ENCODE results near the gene ITFG1. TPM values are rescaled to one million over a fixed set of nuclear protein-coding genes. Genes with fewer than 3 reads are reported as not detected.

Gene ITFG1
- total and polyA plus RNA-seq, 2 donors from 2014 or later, result 63.7 to 69.7 TPM

DNA sequence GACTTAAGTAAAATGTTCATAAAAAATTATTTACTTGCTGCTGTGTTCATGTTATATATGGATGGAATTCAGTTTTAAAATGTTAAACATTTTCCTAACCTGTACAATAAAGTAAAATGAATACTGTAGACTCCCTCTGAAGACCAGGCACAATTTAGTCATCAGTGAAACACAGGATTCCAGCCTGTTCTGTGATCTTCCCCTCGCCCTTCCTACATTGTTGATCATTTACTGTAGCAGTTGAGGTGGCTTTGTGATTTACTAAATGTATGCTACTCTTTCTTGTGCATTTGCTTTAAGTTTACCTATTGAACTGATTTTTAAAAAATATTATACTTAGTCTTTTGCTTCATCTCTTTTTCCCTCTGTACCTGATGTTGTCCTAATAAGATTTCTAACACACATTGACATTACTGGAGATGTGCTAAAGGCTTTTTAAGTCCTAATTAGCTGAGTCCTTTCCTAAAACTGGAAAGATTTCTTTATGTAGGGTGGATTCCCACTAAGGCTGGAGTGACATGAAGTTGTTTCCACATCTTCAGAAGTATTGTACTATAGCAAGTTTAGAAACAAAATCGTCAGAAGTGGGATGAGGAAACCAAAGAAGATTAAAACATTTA is 38.3 kb upstream of the ITFG1 start:
- Histone ChIP-seq H3K27ac (ENCODE audit: low read depth in 2 of 2, low read length in 2 of 2) (no peak overlapping the region), H3K27me3 (ENCODE audit: control insufficient read depth, insufficient read depth, low read length) (no peaks in the 10 kb centered on the region), H3K9me3 (ENCODE audit: control insufficient read depth in 2 of 3, insufficient read depth in 1 of 3, low read length in 3 of 3) (no peaks in the 10 kb centered on the region), H3K36me3 (ENCODE audit: control insufficient read depth in 2 of 3, insufficient read depth in 3 of 3, low read length in 3 of 3) (peaks cover 0 to 19% (median 12%) of the 10 kb centered on the region in 3 donors), H3K4me1 (ENCODE audit: control insufficient read depth in 2 of 3, insufficient read depth in 2 of 3, low read depth in 1 of 3, low read length in 3 of 3) (no peaks in the 10 kb centered on the region), H3K9ac (ENCODE audit: low read length in 3 of 3) (no peak overlapping the region), H3K4me3 (ENCODE audit: low read length in 3 of 3) (no peak overlapping the region)
- DNase-seq (no peak), FAIRE-seq (no peak)
- TF ChIP-seq, protein P1, sequence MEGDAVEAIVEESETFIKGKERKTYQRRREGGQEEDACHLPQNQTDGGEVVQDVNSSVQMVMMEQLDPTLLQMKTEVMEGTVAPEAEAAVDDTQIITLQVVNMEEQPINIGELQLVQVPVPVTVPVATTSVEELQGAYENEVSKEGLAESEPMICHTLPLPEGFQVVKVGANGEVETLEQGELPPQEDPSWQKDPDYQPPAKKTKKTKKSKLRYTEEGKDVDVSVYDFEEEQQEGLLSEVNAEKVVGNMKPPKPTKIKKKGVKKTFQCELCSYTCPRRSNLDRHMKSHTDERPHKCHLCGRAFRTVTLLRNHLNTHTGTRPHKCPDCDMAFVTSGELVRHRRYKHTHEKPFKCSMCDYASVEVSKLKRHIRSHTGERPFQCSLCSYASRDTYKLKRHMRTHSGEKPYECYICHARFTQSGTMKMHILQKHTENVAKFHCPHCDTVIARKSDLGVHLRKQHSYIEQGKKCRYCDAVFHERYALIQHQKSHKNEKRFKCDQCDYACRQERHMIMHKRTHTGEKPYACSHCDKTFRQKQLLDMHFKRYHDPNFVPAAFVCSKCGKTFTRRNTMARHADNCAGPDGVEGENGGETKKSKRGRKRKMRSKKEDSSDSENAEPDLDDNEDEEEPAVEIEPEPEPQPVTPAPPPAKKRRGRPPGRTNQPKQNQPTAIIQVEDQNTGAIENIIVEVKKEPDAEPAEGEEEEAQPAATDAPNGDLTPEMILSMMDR (IDR thresholded peaks at IDR 0.05; ENCODE audit: borderline replicate concordance, extremely low read depth, insufficient read depth), result no peak
- intact Hi-C loops (cut with DNase I), result no loop called here

DNA sequence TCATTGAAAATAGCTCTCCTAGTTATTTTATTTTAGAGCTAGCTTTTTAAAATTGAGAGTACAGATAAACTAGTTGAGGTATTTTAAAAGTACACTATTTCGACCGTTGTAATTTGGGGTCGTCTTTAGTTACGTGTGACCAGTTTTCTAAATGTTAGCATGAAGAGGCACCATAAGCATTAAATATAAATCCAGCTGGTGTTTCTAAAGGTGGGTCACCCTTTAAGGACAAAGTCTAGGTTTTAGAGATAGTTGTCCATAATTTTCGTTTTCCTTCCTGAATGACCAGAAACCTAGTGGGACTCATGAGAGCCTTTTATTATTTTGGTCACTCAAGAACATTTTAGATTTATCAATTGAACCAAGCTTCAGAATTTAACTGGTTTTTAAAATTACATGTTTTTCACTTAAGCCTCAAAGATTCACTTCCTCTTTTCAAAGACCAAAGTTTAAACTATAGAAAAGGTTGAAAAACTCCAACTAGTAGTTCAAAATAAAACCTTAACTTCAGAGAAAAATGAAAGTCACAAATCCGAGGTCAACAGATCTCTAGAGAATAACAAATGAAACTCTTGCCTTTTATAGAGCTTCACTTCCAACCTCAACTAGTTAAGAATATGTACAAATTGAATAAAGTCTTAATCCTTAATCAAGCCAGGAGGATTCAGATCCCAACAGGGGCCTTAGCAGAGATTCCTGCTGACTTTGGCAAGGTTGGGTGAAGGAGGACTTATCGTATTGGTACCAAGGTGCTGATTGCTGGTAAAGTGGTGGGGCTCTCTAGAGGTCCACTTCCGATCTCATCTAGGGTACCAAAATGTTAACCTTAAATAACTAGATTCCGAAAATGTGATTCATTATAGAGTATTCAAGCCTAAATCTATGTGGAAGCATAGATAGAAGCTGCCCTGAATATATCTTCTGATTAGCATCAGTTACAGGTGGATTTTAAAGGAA is 32.8 kb upstream of the ITFG1 start:
- peak overlapping the region in 1 of 3 donors; percentile 13 for H3K4me3 ChIP-seq (ENCODE audit: low read length in 3 of 3)
- peaks cover 0 to 2% (median 0%) of the 10 kb centered on the region in 3 donors for H3K36me3 ChIP-seq (ENCODE audit: control insufficient read depth in 2 of 3, insufficient read depth in 3 of 3, low read length in 3 of 3)
- DNase-seq (no peak), FAIRE-seq (peak; percentile 25)
- H3K9ac ChIP-seq (ENCODE audit: low read length in 3 of 3), result no peak overlapping the region
- peaks cover 0 to 22% (median 3%) of the 10 kb centered on the region in 3 donors for H3K9me3 ChIP-seq (ENCODE audit: control insufficient read depth in 2 of 3, insufficient read depth in 1 of 3, low read length in 3 of 3)
- peaks cover 0 to 4% (median 4%) of the 10 kb centered on the region in 3 donors for H3K4me1 ChIP-seq (ENCODE audit: control insufficient read depth in 2 of 3, insufficient read depth in 2 of 3, low read depth in 1 of 3, low read length in 3 of 3)
- intact Hi-C loops (cut with DNase I), result no loop called here
- peak overlapping the region in 1 of 2 donors; percentile 62 for H3K27ac ChIP-seq (ENCODE audit: low read depth in 2 of 2, low read length in 2 of 2)
- TF ChIP-seq, protein P1 (IDR thresholded peaks at IDR 0.05; ENCODE audit: borderline replicate concordance, extremely low read depth, insufficient read depth), result no peak
- H3K27me3 ChIP-seq (ENCODE audit: control insufficient read depth, insufficient read depth, low read length), result no peaks in the 10 kb centered on the region

DNA sequence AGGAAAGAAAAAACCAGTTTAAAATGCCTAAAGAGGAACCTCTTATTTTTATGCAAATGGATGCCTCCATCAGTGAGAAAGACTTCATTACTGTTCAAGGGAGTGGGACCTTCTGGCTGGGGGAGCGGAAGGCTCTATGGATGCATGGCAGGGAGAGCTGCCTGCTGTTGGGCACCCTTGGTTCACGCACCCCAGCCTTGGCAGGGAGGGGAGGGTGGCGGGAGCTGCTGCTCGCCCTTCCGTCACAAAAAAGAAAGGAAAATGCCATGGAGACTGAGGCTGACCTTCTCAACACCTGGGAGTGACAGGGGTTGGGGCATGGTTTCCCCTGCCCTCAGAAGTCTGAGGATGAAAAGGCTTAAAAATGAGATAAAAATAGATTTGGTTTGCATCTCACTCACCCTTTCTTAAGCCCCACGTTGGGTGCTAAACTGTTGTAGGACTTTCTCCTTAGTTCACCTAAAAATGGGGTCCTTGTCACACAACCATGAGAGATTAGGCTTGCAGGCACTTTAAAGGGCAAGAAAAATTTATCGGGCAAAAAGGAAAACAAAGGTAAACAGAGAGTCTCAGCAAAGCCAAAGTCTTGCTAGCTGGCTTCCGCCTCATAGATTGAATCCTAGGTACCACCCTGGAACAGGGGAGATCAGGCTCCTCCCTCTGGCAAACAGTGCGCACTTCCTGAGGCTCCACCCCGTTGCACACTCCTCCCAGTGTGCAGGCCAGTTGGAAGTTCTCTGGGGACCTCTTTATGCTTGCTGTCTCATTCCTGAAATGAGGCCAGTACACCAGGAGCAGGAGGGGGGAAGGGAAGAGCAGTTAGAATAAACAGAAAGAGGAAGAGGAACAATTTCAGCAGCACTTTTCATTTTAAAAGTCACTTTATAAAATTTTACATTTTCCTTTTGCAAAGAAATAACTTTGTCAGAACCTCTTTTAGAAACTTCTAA is 31.8 kb upstream of the ITFG1 start:
- DNase-seq, result peak in 2 of 5 donors; percentile 36 to 85
- peak overlapping the region in 2 of 3 donors; percentile 2 to 13 for H3K4me3 ChIP-seq (ENCODE audit: low read length in 3 of 3)
- H3K9me3 ChIP-seq (ENCODE audit: control insufficient read depth in 2 of 3, insufficient read depth in 1 of 3, low read length in 3 of 3), result peaks cover 0 to 31% (median 3%) of the 10 kb centered on the region in 3 donors
- H3K36me3 ChIP-seq (ENCODE audit: control insufficient read depth in 2 of 3, insufficient read depth in 3 of 3, low read length in 3 of 3), result no peaks in the 10 kb centered on the region
- TF ChIP-seq, protein P1 (IDR thresholded peaks at IDR 0.05; ENCODE audit: borderline replicate concordance, extremely low read depth, insufficient read depth), result no peak
- no peaks in the 10 kb centered on the region for H3K27me3 ChIP-seq (ENCODE audit: control insufficient read depth, insufficient read depth, low read length)
- no peak for FAIRE-seq
- peak overlapping the region in 1 of 2 donors; percentile 78 for H3K27ac ChIP-seq (ENCODE audit: low read depth in 2 of 2, low read length in 2 of 2)
- peaks cover 0 to 4% (median 4%) of the 10 kb centered on the region in 3 donors for H3K4me1 ChIP-seq (ENCODE audit: control insufficient read depth in 2 of 3, insufficient read depth in 2 of 3, low read depth in 1 of 3, low read length in 3 of 3)
- intact Hi-C loops (cut with DNase I), result no loop called here
- H3K9ac ChIP-seq (ENCODE audit: low read length in 3 of 3), result no peak overlapping the region

Data from kidney (tissue), 14 donors.